Endodermal cell (in vitro differentiated cells): ENCODE results near the gene TOLLIP. TPM values are rescaled to one million over a fixed set of nuclear protein-coding genes. Genes with fewer than 3 reads are reported as not detected.

Experiments
- DNase-seq: peaks from one replicate; pipeline ENCODE4 v3.0.0-alpha.2; 2017
- H3K27ac ChIP-seq: 2 replicates; pipeline ENCODE4 v1.5.1; 2013; ENCODE audit warnings: mild to moderate bottlenecking, low read depth, low read length, moderate library complexity
- H3K27me3 ChIP-seq: 2 replicates; pipeline ENCODE4 v1.6.1; 2013; ENCODE audit warnings: mild to moderate bottlenecking, low read length, moderate library complexity; ENCODE audit not compliant: insufficient read depth, control insufficient read depth, poor library complexity, severe bottlenecking
- H3K36me3 ChIP-seq: 2 replicates; pipeline ENCODE4 v1.7.0; 2013; ENCODE audit warnings: mild to moderate bottlenecking, low read length, moderate library complexity; ENCODE audit not compliant: control insufficient read depth, insufficient read depth
- H3K4me1 ChIP-seq: one replicate; pipeline ENCODE4 v1.7.0; 2013; ENCODE audit warnings: low read length; ENCODE audit not compliant: control insufficient read depth, insufficient read depth
- H3K4me3 ChIP-seq: 2 replicates; pipeline ENCODE4 v1.5.1; 2013; ENCODE audit warnings: mild to moderate bottlenecking, low read length, moderate library complexity
- H3K9ac ChIP-seq: 2 replicates; pipeline ENCODE4 v1.6.1; 2013; ENCODE audit warnings: mild to moderate bottlenecking, low read length, moderate library complexity; ENCODE audit not compliant: poor library complexity, severe bottlenecking; ENCODE audit errors: extremely low read depth
- H3K9me3 ChIP-seq: 2 replicates; pipeline ENCODE4 v1.6.1; 2013; ENCODE audit warnings: mild to moderate bottlenecking, low read length, moderate library complexity; ENCODE audit not compliant: control insufficient read depth
- H3K27ac Mint-ChIP-seq: 2 replicates; pipeline ENCODE4 v1.8.0; 2020; ENCODE audit warnings: mixed read lengths
- H3K27me3 Mint-ChIP-seq: 2 replicates; pipeline ENCODE4 v1.8.0; 2021; ENCODE audit warnings: mild to moderate bottlenecking, mixed read lengths; ENCODE audit not compliant: insufficient read depth
- H3K36me3 Mint-ChIP-seq: 2 replicates; pipeline ENCODE4 v1.8.0; 2020; ENCODE audit warnings: low read depth, mixed read lengths
- H3K4me1 Mint-ChIP-seq: 2 replicates; pipeline ENCODE4 v1.8.0; 2020; ENCODE audit warnings: mixed read lengths
- H3K4me3 Mint-ChIP-seq: 2 replicates; pipeline ENCODE4 v1.8.0; 2020; ENCODE audit warnings: mild to moderate bottlenecking, moderate library complexity, mixed read lengths
- H3K9me3 Mint-ChIP-seq: 2 replicates; pipeline ENCODE4 v1.8.0; 2020; ENCODE audit warnings: mild to moderate bottlenecking, mixed read lengths
- WGBS, 2 experiments: methylation state at CpG; one replicate each; pipeline versions ENCODE4 v1.1.5 to v1.1.7; 2013; ENCODE audit warnings: missing lambda C conversion rate in 2 of 2, mixed read lengths in 1 of 2; ENCODE audit not compliant: insufficient coverage in 1 of 2, insufficient read length in 1 of 2; 5-methylcytosine and 5-hydroxymethylcytosine counted together
- total RNA-seq, 2 donors: library from RNA; stranded (reverse); fragmentation: NEBNext Ultra II Directional in 1 of 2; extraction: Animal tissue kit (Norgen Biotek cat#: 25700) in 1 of 2; gene quantifications; 2 replicates in 1 of 2; 3 replicates in 1 of 2; pipeline ENCODE4 v1.2.1, GENCODE V29; 2021
- TF ChIP-seq, protein P1 (sequence below): fragments of 200-600 bp; sonication (generic); conservative IDR thresholded peaks from 2 replicates; pipeline ENCODE4 v1.5.0; 2021; ENCODE audit warnings: antibody characterized with exemption, mild to moderate bottlenecking

Gene TOLLIP
- total RNA-seq, 2 donors from 2014 or later, result 34.3 to 37.4 TPM

- Mint-ChIP-seq H3K4me3 (no peak overlapping the region), H3K9me3 (peaks cover 2% of the 10 kb centered on the region), H3K27ac (no peak overlapping the region), H3K27me3 (no peaks in the 10 kb centered on the region), H3K4me1 (peaks cover 3% of the 10 kb centered on the region), H3K36me3 (peaks cover 19% of the 10 kb centered on the region)
- WGBS, 2 experiments, result 92 to 95% methylated on average over 12 to 26 of the region's 30 CpGs
- Histone ChIP-seq H3K4me3 (no peak overlapping the region), H3K9ac (no peak overlapping the region), H3K27me3 (no peaks in the 10 kb centered on the region), H3K4me1 (no peaks in the 10 kb centered on the region), H3K36me3 (peaks cover 10% of the 10 kb centered on the region), H3K9me3 (no peaks in the 10 kb centered on the region), H3K27ac (peak overlapping the region; percentile 68)
- DNase-seq, result no peak
- TF ChIP-seq, protein P1, sequence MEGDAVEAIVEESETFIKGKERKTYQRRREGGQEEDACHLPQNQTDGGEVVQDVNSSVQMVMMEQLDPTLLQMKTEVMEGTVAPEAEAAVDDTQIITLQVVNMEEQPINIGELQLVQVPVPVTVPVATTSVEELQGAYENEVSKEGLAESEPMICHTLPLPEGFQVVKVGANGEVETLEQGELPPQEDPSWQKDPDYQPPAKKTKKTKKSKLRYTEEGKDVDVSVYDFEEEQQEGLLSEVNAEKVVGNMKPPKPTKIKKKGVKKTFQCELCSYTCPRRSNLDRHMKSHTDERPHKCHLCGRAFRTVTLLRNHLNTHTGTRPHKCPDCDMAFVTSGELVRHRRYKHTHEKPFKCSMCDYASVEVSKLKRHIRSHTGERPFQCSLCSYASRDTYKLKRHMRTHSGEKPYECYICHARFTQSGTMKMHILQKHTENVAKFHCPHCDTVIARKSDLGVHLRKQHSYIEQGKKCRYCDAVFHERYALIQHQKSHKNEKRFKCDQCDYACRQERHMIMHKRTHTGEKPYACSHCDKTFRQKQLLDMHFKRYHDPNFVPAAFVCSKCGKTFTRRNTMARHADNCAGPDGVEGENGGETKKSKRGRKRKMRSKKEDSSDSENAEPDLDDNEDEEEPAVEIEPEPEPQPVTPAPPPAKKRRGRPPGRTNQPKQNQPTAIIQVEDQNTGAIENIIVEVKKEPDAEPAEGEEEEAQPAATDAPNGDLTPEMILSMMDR, result no peak
These were observed 37.5 kb downstream of the TOLLIP start for GRCh38 chr11:1271927-1272326.

DNA sequence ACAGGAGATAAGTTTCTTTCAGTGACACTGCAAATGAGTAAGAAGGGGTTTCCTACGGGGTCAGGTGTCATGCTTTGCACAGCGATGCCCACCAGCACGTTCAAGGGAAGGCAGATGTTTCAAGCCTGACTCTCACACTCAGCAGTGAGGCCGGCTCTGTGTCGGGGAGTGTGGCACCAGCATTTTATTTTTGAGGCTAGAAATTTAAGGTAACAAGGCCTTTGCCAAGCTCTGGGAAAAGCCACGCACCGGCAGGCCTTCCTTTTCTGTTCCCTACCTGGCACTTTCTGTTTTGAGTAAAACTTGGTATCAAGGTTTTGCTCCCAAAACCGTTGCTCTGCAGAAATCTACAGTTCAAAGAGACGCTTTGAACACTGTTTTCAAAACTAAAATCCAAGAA lies 38.0 kb downstream of the TOLLIP start:
- Histone ChIP-seq H3K4me1 (no peaks in the 10 kb centered on the region), H3K27me3 (no peaks in the 10 kb centered on the region), H3K36me3 (peaks cover 10% of the 10 kb centered on the region), H3K9me3 (no peaks in the 10 kb centered on the region), H3K9ac (no peak overlapping the region), H3K27ac (peak overlapping the region; percentile 68), H3K4me3 (no peak overlapping the region)
- H3K36me3 Mint-ChIP-seq, result peaks cover 15% of the 10 kb centered on the region
- TF ChIP-seq, protein P1, result no peak
- no peak overlapping the region for H3K4me3 Mint-ChIP-seq
- peaks cover 3% of the 10 kb centered on the region for H3K4me1 Mint-ChIP-seq
- WGBS, 2 experiments, result 83 to 84% methylated on average over 9 of the region's 9 CpGs
- no peak overlapping the region for H3K27ac Mint-ChIP-seq
- peaks cover 7% of the 10 kb centered on the region for H3K9me3 Mint-ChIP-seq
- no peaks in the 10 kb centered on the region for H3K27me3 Mint-ChIP-seq
- no peak for DNase-seq

DNA sequence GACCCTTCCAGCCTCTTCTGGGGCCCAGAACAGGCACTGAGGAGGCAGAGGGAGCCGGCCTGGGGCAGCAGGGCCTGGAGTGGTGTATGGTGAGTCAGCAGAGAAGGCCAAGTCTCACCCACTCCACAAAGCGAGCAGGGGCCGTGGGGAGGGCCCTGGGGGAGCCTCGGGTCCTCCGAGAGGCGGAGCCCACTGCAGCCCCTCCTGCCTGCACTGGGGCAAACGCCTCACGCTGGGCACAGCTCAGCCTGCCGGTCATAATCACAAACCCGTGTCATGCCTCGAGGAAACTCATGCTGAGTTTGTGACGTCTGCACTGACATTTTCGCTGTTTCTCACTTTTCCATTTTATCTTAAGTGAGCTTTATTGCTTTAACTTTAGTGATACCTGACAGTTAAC lies 38.4 kb downstream of the TOLLIP start:
- peaks cover 11% of the 10 kb centered on the region for H3K9me3 Mint-ChIP-seq
- 59 to 69% methylated on average over 10 to 13 of the region's 13 CpGs for WGBS, 2 experiments
- peaks cover 3% of the 10 kb centered on the region for H3K9me3 ChIP-seq
- no peak overlapping the region for H3K4me3 ChIP-seq
- H3K27me3 ChIP-seq, result no peaks in the 10 kb centered on the region
- no peak overlapping the region for H3K9ac ChIP-seq
- peak overlapping the region; percentile 68 for H3K27ac ChIP-seq
- H3K27ac Mint-ChIP-seq, result no peak overlapping the region
- H3K4me1 Mint-ChIP-seq, result peaks cover 3% of the 10 kb centered on the region
- H3K27me3 Mint-ChIP-seq, result no peaks in the 10 kb centered on the region
- peaks cover 7% of the 10 kb centered on the region for H3K36me3 ChIP-seq
- H3K4me3 Mint-ChIP-seq, result no peak overlapping the region
- peak; percentile 72 for DNase-seq
- no peaks in the 10 kb centered on the region for H3K4me1 ChIP-seq
- peaks cover 14% of the 10 kb centered on the region for H3K36me3 Mint-ChIP-seq
- TF ChIP-seq, protein P1, result no peak
